ENCODE data around the gene TRIM46.

The TRIM46 gene

DNA sequence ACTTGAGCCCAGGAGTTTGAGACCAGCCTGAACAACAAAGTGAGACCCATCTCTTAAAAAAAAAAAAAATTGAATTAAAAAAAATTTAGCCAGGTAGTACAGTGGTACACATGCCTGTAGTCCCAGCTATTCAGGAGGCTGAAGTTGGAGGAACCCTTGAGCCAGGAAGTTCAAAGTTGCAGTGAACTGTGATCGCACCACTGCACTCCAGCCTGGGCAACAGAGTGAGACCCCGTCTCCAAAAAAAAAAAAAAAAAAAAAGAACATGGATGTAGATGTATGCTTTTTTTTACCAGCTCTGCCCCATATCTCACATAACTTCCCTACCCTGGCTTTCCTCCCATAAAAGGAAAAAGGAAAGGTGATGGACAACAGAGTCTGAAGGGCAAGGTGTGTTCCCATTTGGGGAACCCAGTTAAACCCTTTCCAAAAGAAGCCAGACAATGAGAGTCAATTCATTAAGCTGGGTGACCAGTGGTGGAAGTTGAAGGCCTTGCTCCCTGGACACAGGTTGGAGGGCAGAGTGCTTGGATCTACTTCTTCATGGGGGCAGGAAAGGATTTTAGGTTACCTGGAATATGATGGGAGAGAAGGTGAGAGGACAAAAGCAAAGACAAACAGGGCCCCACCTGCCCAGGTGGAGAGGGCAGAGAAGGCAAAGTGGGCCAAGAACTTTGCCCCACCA is 3.4 kb upstream of the TRIM46 start:
- TF ChIP-seq, protein P1, sequence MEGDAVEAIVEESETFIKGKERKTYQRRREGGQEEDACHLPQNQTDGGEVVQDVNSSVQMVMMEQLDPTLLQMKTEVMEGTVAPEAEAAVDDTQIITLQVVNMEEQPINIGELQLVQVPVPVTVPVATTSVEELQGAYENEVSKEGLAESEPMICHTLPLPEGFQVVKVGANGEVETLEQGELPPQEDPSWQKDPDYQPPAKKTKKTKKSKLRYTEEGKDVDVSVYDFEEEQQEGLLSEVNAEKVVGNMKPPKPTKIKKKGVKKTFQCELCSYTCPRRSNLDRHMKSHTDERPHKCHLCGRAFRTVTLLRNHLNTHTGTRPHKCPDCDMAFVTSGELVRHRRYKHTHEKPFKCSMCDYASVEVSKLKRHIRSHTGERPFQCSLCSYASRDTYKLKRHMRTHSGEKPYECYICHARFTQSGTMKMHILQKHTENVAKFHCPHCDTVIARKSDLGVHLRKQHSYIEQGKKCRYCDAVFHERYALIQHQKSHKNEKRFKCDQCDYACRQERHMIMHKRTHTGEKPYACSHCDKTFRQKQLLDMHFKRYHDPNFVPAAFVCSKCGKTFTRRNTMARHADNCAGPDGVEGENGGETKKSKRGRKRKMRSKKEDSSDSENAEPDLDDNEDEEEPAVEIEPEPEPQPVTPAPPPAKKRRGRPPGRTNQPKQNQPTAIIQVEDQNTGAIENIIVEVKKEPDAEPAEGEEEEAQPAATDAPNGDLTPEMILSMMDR (IDR thresholded peaks at IDR 0.05; ENCODE audit: low read depth, low read length), result no peak
- H3K4me3 ChIP-seq (replicated peaks in 1 of 2; ENCODE audit: low read depth in 2 of 2, low read length in 2 of 2), result no peak overlapping the region
- DNase-seq (ENCODE audit: low read depth in 2 of 2), result no peak

DNA sequence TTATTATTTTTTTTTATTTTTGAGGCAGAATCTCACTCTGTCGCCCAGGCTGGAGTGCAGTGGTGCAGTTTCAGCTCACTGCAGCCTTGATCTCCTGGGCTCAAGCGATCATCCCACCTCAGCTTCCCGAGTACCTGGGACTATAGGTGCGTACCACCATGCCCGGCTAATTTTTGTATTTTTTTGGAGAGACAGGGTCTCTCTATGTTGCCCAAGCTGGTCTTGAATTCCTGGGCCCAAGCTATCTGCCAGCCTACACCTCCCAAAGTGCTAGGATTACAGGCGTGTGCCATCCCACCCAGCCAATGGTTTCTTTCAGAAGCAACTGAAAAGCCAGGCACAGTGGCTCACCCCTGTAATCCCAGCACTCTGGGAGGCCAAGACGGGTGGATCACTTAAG is 2.8 kb upstream of the TRIM46 start:
- no peak for DNase-seq (ENCODE audit: low read depth in 2 of 2)
- no peak overlapping the region for H3K4me3 ChIP-seq (replicated peaks in 1 of 2; ENCODE audit: low read depth in 2 of 2, low read length in 2 of 2)
- TF ChIP-seq, protein P1 (IDR thresholded peaks at IDR 0.05; ENCODE audit: low read depth, low read length), result no peak

DNA sequence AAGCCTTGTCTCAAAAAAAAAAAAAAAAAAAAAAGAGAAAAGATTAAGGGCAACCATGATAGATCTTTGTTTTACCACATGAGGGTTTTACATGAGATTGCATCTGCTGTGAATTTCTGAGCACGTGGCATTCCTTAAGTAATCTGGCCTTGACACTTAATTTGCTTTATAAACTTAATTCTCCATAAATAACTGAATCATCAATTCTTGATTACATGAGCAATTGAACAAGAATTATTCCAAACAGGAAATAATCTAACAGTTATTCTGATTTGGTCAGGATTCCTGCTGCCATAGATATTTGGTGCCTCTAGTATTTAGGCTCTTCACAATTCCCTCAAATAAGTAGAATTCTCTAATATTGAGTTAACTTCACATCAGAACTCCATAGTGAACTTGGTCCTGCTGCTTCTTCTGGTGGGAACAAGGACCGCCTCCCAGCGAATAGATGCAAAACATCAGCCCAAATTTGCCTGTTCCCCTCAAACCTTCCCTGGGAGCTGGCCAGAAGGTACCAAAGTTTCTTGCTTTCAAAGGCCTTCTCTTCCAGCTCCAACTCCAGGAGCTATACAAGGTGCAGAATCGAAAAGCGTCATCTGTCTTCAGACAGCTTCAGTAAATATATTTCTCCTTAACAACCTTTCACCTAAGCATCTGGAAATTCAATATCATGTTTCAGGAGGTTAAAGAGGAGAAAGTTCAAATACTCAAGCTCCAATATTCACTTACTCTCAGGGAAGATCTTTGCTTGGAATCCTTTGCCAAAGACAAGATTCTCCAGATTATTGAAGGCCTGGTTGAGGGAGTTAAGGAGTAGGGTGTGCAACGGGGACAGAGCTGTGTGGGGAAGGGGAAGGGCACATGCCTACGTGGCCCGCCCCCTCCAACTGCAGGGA is 1.6 kb upstream of the TRIM46 start:
- DNase-seq (ENCODE audit: low read depth in 2 of 2), result no peak

DNA sequence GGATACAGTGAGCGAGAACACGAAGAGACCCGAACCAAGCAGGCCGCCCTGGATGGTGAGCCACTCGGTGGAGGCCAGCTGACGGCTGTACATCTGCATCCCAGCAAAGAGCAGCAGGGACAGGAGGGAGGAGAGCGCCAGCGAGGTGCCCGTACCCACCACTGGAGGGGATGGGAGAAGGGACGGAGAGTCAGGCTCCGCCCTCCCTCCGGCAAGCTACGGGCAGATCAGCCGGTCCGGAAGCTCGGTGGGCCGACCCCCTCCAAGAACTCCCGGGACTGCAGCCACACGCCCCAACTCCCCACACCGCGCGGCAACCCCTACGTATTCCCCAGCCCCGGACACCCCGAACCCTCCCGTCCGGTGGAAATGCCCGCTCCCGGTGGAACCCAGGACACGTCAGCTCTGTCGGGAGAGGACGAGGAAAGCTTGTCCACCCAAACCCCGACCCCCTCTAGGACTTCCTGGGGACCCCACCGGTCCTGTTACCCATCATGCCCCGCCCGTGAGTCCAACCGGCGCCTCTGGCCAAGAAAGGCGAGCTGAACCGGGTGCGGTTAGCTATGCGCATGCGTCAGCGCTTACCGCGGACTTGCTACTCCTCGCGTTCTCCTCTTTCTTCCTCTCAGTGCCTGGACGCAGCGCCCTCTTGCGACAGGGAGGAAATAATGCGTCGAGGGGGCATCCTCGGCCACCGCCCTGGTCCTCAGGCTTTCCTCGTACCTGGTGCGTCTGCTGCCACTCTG is 744 bp upstream of the TRIM46 start, which contains the start of gene KRTCAP2:
Gene KRTCAP2, minus strand, starts transcription at position 573 of the 746 bp plus-strand sequence. Its CDS starts 80 bp downstream, at position 493.
- DNase-seq (ENCODE audit: low read depth in 2 of 2), result peak; percentile 97 to 98
- H3K4me3 ChIP-seq (replicated peaks in 1 of 2; ENCODE audit: low read depth in 2 of 2, low read length in 2 of 2), result peak within 1 kb of the TSS; percentile 94 to 97
- TF ChIP-seq, protein P1 (IDR thresholded peaks at IDR 0.05; ENCODE audit: low read depth, low read length), result peak; percentile 98

More for the DNA sequence above, 1.6 kb upstream of the TRIM46 start:
- peak overlapping the region; percentile 94 to 97 for H3K4me3 ChIP-seq (replicated peaks in 1 of 2; ENCODE audit: low read depth in 2 of 2, low read length in 2 of 2)
- TF ChIP-seq, protein P1 (IDR thresholded peaks at IDR 0.05; ENCODE audit: low read depth, low read length), result no peak

DNA sequence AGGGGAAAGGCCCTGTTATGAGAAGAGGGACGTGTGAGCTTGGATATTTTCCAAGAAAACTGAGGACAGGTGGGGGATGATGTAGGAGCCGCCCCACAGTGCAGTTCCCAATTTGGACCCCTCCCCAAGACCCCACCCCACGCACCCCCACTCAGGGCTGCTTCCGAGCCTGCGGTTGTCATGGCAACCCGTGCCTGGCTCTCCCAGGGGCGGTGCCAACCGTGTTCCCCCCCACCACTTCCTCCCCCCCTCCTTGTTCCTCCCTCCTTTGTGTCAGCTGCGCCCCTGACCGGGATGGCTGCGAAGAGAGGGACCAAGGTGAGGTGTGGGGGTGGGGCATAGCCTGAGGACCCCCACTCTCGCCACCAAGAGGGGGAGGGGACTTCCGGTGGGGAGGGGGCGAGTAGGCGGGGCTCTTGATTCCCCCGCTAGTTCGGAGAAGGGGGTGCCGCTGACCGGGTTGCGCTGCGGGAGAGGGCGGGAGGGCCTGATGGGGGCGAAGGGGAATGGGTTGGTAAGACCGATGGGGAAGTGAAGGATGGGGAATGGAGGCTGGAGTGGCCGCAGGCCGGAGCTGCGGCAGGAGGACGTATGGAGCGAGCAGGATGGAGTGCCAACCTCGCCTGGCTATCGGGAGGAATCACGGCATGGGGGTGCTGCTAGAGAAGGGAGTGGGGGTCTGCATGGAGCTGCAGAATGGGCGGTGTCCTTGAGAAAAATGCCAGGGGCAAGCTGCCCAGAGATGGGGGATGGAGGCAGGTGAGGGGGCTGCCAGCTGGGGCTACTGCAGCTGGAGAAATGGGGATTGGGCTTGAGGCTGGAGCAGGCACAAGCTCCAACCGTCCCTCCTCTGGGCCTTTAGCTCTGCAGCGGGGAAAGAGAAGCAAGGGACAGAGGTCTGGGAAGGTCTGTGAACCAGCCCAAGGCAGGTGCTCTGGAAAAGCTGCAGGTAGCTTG is 953 bp downstream of the TRIM46 start:
- peak overlapping the region; percentile 94 to 97 for H3K4me3 ChIP-seq (replicated peaks in 1 of 2; ENCODE audit: low read depth in 2 of 2, low read length in 2 of 2)
- TF ChIP-seq, protein P1 (IDR thresholded peaks at IDR 0.05; ENCODE audit: low read depth, low read length), result no peak
- DNase-seq (ENCODE audit: low read depth in 2 of 2), result peak in 1 of 2 donors; percentile 35
